Right lung (tissue), 5 donors: ENCODE data around the gene KIRREL3. TPM values are rescaled to one million over a fixed set of nuclear protein-coding genes. Genes with fewer than 3 reads are reported as not detected.

ENCODE experiments used
- DNase-seq, 2 donors: peaks; one replicate each; pipeline ENCODE4 v3.0.0-alpha.2; 2013
- polyA plus RNA-seq, 5 donors: library from polyadenylated mRNA; unstranded; fragments of 120-200 nt; gene quantifications; one replicate each; pipeline versions ENCODE4 v1.2.1 to v1.2.3, GENCODE V29; 2013; ENCODE audit warnings: inconsistent platforms in 1 of 5, low replicate concordance in 1 of 5; ENCODE audit not compliant: insufficient read length in 5 of 5, insufficient read depth in 1 of 5

Gene KIRREL3
- polyA plus RNA-seq, 5 donors: 1.1 to 3.0 (median 2.1) TPM

DNA sequence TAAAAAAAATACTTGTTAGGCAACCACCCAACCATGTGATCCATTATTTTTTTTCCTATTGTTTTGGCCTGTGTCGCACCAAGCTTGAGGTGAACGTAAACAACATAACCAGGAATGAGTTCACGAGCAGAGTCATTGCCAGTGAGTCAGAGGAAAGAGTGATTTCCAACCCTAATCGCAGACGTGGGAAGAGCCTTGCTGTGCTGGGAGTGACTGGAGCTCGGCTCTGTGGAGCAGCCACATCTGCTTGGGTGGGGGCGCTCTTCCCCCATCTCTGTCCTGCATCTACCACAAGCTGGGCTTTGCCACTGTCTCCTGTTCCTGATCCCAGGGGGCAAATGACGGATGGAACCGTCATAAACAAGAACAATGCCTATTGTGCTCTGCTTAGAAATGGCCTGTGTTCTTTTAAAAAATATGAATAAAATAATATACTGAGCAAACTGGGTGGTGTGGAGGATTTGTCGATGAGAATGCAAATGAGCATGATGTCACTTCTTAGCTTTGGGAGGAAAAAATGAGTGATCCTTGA is 210.0 kb downstream of the KIRREL3 start:
- no peak for DNase-seq

GRCh38 chr11:126782810-126783209 is 217.8 kb downstream of the KIRREL3 start:
- DNase-seq: no peak

DNA sequence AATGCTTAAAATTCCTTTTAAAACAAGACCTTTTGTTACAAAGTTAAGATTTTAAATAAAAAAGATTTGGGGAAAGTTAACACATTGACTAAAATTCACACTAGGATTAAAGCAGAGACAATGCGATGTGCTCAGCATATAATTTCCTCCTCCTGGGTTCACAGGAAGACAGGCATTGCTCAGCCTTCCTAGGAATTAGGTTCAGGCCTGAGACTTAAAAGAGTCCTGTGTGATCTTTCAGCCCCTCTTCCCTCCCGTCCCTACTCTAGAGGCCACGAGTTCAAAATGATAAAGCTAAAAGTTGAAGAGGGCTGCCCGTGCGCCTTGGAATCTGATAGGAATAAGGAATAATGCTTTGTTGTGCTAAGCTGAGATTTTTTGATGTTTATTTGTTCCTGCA is 218.6 kb downstream of the KIRREL3 start:
- DNase-seq: no peak

DNA sequence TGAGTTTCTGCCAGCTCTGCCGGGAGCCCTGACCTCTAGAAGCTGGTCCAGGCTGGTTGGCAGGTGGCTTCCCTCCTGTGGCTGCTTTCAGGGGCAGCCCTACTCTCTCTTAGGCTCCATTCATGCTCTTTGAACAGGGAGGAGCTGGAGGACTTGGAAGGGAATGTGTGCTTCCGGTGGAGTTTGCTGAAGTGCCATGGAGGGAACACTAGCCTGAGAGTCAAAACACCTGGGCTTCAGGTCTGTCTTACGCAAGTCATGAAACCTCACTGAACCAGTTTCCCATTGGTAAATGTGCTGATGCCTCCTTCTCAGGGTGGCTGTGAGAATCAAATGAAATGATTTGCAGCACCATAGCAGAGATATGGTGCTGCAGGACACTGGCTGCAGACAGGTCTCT is 224.5 kb downstream of the KIRREL3 start:
- peak; percentile 15 to 39 for DNase-seq

DNA sequence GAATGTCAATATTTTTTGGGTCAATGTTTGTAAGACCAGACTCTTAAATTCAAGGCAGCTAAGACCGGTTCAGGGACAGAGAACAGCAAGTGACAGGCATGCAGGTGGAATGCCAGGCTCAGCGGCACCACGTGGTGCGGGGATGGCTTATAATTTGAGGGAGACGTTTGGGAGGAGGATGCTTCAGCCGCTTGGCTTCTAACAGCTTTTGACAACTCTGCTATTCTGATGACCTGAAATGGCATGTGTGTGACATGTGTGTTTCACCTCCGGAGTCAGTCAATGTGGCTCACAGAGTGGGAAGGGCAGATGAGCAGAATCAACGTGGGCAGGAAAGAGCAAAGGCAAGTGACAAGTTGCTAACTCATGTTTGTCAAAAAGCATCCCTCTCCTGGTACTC is 228.3 kb downstream of the KIRREL3 start:
- no peak for DNase-seq

DNA sequence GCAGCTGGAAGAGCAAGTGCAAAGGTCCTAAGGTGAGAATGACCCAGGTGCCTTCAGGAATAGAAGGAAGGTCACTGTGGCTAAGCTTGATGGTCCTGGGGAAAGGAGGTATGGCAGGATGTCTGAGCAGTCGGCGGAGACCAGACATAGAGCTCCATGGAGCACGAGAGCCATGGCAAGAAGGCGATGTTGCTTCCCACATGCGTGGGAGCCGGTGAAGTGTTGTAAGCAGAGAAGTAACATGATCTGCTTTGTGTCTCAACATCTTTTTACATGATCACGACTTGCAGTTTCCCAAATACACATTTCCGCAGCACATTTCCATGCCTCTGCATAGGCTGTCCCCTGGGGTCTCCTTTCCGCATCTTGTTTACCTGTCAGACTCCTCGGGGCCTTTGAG is 231.9 kb downstream of the KIRREL3 start:
- no peak for DNase-seq

DNA sequence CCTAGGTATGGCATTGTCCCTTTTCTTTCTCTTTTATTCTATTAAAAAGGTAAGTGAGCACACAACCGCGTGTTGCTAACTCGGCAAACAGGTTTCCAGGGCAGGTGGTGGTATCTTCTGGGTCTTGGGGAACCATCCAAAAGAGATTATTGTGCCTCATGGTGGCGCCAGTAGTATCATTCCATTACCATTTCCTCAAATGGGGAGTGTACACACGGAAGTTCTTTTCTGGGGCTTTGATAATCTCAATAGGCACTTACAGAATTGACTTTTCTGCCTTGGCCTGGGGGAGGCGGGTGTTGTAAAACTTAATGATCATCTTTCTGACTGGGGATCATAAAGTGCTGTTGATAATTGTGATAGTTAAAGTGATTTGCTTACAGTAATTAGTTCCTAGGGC is 234.1 kb downstream of the KIRREL3 start:
- DNase-seq: no peak

- DNase-seq: no peak
These were observed 235.4 kb downstream of the KIRREL3 start for GRCh38 chr11:126765196-126765595.

GRCh38 chr11:126764231-126764630 is 236.3 kb downstream of the KIRREL3 start:
- no peak for DNase-seq

DNA sequence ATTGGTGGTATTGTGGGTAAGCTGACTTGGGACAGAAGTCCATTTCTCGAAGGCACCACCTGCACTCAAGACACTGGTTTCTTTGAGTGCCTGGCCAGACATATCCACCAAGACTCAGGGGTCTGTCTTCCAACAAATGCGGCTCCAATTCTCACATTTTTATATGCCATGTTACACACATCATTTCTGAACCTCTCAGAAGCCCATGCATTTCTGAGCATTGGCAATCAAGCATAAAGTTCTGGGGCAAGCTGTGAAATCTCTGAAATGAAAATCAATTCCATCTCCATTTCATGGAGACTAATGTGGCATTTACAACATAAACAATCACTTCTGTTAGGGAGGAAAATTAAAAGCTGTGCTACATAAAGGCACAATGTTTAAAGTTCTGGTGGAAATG is 243.7 kb downstream of the KIRREL3 start:
- no peak for DNase-seq

DNA sequence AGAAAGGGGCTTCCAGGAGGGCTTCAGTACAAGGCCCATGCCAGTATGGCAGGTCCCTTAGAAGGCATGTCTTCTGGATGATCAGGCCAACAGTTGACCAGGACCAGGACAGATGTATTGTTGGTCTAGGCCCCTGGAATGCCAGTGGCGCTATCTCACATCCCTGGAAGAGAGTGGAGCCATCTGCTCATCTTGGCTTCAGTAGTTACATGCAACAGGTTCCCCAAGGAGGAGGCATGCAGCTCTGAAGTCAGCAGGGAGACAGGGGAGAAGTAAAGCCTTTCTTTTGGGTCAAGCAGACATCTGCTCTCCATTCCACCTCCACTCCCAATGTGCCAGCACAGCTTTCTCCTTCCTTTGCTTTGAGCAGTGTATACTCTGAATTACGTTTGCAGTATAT is 244.1 kb downstream of the KIRREL3 start:
- DNase-seq: no peak

DNA sequence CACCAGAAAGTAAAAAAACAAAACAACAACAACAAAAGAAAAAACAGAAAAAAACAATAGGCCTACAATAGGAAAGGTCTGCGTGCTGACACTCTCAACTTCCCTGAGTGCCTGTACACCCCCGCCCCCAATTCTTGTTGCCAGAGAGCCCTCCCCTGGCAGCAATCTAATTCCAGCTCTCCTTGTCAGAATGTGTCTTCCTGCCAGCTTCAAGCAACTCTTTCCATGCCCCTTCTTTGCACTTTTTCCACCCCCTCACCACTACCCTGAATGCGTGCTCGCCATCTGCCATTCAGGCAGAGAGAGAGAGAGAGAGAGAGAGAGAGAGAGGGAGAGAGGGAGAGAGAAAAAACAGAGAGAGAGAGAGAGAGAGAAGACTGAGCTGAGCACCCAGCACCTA is 245.0 kb downstream of the KIRREL3 start:
- DNase-seq: no peak

DNA sequence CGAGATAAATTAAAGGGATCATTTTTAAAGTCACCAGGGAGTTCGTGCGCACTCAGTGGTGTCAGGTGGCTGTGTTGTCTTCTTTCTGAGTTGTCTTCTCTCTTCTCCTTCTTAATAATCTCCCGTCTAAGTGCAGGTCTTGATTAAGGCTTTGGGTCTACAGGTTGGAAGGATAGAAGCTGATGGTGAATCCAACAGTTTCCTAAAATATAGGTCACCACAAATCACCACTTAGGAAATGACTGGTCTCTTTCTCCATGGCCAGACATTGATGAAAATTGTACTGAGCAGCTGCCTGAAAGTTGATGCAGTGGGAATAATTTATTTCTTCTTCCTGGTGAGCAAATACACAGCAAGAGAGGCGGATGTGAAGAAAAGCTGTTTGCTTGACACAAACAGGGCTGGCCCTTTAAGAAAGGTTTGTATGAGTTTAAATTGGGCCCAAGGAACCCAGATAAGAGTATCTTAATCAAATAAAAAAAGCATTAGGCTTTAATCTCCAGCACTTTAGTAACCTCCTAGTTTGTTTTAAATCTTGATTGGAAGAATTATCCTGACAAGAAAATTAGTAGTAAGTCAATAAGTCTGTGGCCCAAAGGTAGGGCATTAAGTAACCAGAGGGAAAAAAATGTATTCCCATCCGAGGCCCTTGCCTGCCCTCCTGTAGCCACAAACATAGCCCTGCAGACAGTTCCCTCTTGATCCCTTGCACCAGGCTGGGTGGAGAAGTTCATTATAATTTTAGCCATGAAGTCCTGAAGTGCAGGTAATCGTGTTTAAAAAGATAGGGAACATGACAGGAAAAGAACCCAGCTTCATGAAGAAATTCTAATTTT is 245.8 kb downstream of the KIRREL3 start:
- no peak for DNase-seq

- DNase-seq: no peak
These were observed 246.6 kb downstream of the KIRREL3 start for GRCh38 chr11:126753990-126754389.

DNA sequence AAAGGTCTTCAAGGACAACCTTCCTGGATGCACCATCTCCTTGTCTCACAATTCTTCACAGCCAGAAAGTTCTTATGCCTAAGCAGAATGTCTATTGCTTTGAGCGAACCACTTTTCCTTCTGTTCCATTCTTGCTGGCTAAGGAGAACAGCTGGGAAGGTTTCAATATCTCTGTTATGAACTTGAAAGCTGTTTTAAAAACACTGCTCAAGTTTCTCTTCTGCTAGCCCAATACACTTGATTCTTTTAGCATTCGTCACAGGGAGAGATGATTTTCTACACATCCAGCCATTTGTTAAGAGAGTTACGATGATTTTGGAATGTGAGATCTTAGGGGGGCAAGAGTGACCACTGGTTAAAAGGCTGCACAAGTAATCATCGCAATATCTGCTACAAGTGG is 249.3 kb downstream of the KIRREL3 start:
- no peak for DNase-seq

DNA sequence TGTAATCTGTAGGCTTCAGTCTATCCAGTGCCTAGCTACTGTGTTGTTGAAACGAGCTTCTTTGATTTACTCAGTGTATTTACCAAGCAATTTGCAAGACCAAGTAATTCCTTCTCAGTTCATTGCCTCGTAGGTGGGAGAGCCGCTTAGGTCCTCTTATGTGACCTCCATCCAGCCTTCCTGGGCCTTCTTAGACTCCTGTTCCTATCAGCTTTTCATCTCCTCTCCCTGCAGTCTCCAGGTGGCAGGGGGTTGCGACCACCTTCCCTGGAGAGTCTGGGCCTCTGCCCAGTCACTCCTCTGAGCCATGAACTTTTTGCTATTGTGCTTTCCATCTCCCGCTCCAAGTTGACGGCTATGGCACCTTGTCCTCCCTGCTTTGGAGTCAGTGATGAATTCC is 251.8 kb downstream of the KIRREL3 start:
- DNase-seq: no peak

DNA sequence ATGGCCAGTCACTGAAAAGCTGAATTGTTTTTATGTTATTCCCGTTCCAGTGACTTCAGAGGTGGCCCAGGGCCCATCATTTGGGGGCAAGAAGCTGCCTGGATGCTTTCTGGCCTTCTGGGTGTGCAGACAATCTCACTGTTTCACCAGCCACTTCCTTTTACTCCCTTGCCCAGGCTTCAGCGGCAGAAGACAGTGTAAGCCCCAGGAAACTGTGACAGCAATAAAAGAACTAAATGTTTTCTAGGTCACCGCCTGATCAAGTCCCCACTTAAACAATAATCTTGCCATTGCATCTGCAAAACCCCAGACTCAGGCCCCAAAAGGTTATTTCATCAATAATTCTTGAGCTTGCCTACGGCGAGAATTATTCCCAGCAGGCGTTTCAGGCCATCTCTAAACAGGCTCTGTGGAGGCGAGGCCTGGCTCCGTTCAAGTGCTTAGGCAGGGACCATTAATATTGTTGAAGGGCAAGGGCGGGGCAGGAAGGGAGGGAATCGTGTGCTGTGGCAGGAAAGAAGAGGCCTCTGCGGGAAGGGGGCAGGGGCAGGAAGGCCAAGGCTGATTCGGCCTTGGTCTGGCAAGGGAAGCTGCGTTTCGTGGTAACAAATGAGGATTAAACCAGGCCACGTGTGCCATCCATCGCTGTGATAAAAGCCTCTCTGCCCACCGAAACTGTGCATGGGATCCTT is 252.3 kb downstream of the KIRREL3 start:
- DNase-seq: no peak

DNA sequence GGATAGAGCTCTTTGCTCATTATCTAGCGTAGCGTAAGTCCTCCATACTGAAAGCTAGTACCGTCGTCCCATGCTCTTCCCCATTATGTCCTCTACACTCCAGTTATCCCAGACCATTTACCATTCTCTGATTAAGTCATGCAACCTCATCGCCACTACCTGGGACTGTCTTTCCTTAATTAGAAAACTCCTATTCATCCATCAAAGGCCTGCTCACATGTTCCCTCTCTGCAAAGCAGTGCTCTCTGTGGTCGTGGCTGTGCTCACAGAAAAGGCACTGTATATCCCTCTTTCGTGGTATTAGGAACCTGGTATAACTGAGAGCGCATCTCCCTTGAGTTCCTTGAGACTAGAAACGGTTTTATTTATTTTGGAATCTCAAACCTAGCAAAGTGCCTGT is 253.3 kb downstream of the KIRREL3 start:
- DNase-seq: no peak

- no peak for DNase-seq
These were observed 254.1 kb downstream of the KIRREL3 start for GRCh38 chr11:126746443-126746842.

DNA sequence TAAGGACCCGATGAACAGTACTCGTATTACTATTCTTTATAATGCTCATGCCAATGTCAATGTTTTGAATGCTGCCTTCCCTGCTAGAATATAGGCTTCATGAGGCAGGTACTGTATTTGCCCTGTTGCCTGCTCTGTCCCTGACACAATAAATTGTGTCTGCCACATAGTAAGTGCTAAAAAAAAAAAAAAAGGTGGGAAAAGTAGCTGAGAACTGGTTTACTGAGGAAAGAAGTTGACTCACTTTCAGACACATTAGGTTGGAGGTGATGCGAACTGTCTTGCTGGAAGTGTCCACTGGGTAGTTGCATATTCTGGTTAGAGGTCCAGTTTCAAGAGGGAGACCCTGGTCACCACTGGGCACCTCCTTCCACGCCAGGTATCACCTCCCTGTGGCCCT is 255.9 kb downstream of the KIRREL3 start:
- DNase-seq: no peak

GRCh38 chr11:126743628-126744027 is 256.9 kb downstream of the KIRREL3 start:
- DNase-seq: no peak

DNA sequence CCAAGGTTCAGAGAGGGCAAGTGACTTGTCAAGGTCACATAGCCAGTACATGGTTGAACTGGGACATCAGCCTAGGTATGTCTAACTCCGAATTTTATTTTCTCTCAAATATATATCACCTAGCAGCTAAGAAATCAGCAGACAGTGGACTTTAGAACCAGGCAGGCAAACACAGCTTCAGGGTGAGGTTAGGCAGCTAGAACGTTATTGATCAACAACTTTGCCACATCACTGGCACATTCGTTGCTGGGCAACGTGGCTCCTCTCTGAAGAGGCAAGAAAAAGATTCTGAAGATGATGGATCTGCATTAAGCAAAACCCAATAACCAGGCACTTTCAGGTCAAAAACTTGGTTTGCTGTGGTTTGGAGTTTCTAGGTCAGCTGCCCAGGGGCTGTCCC is 258.0 kb downstream of the KIRREL3 start:
- no peak for DNase-seq

GRCh38 chr11:126740846-126741245 is 259.7 kb downstream of the KIRREL3 start:
- DNase-seq: no peak
